Stimulated activated CD4-positive, alpha-beta T cell treated with anti-CD3 and anti-CD28 coated beads, TNF-alpha, amount 100 ng/mL, for 4 hours (primary cell): ENCODE data around the gene TRPM7.
"Not testable (repeated sequence)": the region's sequence is repeated elsewhere in the genome, so short reads cannot be mapped to it uniquely, and the experiment has no call there.

Source experiments
- DNase-seq, 3 experiments: peaks; one replicate each; pipeline ENCODE4 v3.0.0-alpha.2; 2020; ENCODE audit warnings: low read depth in 3 of 3

TRPM7 gene, protein sequence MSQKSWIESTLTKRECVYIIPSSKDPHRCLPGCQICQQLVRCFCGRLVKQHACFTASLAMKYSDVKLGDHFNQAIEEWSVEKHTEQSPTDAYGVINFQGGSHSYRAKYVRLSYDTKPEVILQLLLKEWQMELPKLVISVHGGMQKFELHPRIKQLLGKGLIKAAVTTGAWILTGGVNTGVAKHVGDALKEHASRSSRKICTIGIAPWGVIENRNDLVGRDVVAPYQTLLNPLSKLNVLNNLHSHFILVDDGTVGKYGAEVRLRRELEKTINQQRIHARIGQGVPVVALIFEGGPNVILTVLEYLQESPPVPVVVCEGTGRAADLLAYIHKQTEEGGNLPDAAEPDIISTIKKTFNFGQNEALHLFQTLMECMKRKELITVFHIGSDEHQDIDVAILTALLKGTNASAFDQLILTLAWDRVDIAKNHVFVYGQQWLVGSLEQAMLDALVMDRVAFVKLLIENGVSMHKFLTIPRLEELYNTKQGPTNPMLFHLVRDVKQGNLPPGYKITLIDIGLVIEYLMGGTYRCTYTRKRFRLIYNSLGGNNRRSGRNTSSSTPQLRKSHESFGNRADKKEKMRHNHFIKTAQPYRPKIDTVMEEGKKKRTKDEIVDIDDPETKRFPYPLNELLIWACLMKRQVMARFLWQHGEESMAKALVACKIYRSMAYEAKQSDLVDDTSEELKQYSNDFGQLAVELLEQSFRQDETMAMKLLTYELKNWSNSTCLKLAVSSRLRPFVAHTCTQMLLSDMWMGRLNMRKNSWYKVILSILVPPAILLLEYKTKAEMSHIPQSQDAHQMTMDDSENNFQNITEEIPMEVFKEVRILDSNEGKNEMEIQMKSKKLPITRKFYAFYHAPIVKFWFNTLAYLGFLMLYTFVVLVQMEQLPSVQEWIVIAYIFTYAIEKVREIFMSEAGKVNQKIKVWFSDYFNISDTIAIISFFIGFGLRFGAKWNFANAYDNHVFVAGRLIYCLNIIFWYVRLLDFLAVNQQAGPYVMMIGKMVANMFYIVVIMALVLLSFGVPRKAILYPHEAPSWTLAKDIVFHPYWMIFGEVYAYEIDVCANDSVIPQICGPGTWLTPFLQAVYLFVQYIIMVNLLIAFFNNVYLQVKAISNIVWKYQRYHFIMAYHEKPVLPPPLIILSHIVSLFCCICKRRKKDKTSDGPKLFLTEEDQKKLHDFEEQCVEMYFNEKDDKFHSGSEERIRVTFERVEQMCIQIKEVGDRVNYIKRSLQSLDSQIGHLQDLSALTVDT (N-terminal part only)

DNA sequence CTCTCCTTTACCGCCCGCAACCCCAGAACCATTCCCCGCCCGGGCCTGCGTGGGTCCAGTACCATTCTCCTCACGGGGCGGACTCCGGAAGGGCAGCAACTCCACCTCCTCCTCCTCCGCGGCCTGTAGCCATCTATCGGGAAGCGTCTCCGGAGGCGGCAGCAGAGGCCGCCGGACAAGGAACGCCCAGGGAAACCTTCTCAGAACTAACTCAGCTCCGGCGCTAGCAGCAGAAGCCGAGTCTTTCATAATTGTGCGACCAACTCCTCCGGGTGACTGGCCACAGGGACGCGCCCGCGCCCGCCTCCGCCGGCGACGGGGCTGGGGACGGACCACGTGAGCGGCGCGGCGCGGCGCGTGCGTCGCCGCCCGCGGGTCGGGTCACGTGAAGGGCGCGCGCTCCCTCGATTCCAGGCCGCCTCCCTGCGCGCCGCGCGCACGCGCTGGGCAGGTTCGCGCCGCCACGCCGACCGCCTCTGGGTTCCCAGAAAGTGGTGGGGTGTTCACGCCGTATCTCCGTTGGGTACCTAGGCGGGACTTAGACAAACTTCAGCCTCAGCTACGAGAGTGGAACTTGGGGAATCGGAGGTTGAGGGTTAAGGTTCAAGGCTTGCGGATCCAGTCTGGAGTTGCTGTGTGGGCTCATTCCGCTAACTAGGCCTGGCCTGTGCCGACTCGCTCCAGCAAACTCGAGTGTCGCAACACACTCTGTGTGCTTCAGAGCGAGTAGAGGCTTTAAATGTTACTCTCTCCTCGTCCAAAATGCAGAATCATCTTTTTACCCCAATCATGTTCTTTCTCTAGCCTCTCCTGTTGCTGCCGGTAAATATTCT lies at the start of gene TRPM7:
TSS of gene TRPM7 (minus strand) at position 329 of the 833 bp plus-strand sequence. CDS start at position 65, 264 bp downstream.
- DNase-seq: peak; percentile 76 to 84 (median 81)

DNA sequence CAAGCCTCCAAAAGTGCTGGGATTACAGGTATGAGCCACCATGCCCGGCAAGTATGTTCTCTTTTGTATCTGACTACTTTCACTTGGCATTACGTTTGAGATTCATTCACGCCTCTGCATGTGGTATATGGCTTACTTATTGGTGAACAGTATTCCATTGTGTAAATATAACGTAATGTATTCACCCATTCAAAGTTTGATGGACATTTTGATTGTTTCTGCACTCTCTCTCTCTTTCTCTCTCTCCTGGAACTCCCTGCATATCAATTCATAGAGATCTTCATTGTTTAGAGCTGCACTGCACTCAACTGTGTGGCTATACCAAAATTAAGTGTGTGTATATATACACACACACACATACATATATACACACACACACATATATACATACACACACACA lies 48.6 kb upstream of the TRPM7 start:
- DNase-seq: no peak

DNA sequence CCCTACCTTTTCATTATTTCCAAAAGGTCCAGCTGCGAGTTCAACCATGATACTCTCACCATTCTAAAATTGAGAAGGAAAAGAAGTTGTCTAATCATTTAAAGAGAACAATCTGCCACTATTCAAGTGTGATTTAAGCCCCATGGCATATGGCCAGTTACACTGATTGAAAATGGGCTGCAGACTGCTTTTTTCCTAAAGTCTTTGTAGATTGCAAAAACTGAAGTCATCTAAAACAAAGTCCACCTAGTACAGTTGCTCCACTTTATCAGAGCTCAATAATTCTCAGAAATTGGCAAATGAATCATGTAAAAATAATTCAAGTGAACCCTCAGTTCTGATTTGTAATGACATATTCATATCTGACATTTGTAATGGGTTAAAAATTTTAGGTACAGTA lies 39.7 kb upstream of the TRPM7 start:
- DNase-seq: no peak

DNA sequence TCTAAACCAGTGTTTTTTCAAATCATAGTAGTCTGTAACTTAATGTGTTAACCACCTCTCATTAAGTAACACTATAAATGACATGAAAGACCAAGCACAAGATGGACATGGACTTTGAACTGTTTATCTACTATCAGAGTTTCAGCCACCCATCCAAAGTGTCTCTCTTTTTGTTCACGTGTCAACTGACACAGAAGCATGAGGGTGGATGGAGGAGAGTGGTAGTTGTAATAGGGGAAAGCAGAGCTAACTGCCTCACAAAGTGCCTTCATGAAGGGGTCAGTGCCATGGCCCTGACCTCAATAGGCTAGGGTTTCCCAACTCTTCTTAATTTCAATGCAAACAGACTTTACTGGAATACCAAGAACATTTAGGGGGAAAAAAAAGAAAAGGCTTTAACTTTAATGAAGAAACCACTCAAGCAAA lies 32.1 kb upstream of the TRPM7 start:
- DNase-seq: no peak

DNA sequence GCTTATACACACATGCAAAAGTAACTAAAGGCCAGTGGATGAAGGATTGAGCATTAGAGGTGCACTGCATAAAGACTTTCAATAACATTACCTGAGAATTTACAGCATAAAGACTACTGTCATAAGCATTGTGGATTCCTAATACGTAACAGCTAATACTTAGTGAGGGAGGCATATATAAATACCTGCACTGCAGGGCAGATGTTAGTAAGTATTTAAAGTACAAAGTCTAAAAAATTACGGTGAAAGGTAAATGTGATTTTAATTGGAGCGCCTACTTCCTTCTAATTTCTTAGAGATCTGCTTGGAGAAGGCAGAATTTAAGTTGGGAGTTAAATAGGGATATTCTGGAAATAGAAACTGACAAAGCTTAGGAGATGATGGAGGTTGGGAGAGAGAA lies 25.4 kb upstream of the TRPM7 start:
- DNase-seq: no peak

DNA sequence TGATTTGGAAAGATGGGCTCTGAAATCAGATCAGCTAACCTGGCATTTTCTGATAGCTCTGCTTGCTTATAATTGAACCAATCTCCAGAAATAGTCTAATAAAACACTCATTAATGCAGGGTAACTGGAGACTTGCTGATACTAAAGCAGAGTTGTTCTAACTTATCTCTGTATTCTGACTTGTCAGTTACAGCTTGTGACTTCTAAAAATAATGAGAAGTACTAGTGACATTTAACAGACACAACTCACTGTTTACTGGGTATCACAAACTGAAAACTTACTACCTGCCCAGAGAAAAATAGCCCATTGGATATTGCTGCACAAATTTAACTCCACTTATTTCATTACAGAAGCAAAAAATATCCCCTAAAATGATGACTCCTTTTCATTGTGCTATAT lies 24.0 kb upstream of the TRPM7 start:
- no peak for DNase-seq

DNA sequence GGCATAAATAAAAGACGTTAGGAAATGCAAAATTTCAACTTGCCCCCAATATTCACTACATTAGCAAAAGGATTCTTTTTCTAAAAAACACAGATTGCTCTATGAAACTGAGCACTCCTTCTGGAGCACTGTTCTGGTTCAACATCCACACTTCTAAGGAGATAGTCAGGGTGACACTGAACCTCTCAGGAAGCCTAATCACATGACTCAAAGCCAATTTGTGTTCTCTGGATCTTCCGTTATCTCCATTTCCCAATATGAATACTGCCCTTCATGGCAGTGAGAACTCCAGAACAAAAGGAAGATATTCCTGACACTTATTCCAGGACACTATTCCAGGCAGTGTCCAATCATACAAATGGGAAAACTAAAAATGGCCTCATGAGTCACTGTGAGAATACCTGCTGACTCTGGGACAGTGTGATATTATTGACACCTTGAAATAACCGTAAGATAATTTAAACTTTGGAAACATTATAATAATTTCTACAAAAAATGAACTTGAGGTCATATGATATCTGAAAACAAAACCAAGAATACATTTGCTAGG lies 21.4 kb upstream of the TRPM7 start:
- DNase-seq: no peak

DNA sequence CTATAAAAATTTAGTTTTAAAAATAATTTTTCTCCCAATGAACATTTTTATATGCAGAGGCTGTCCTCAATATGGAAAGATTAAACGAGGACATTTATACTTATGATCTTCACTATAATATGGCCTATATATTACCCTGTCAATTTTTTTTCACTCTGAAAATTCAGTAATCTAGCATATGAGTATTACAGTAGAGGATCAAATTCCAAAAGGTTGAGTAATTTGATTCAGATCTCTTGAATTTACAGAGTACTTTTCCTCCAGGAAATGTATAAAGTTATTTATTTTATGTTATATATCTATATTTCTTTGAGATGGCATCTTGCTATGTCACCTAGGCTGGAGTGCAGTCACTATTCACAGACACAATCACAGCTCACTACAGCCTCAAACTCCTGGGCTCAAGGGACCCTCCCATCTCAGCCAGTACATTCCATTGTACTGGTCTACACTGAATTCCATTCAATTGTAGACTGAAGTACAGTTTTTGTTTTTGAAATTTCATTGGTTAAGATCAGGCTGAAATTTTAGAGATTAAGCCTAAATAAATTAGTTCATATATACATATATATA lies 16.3 kb upstream of the TRPM7 start:
- DNase-seq: no peak

DNA sequence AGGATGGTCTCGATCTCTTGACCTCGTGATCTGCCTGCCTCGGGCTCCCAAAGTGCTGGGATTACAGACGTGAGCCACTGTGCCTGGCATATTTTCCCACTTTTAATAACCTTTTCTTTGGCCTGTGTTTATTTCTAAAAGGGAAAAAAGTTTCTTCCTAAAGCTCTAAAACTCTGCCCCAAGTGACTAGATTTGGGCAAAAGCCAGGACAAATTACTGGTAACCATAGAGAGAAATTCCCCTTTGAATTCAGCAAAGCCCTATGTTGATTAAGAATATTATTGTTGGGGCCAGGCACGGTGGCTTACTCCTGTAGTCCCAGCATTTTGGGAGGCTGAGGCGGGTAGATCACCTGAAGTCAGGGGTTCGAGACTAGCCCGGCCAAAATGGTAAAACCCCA lies 11.5 kb upstream of the TRPM7 start:
- no peak for DNase-seq

DNA sequence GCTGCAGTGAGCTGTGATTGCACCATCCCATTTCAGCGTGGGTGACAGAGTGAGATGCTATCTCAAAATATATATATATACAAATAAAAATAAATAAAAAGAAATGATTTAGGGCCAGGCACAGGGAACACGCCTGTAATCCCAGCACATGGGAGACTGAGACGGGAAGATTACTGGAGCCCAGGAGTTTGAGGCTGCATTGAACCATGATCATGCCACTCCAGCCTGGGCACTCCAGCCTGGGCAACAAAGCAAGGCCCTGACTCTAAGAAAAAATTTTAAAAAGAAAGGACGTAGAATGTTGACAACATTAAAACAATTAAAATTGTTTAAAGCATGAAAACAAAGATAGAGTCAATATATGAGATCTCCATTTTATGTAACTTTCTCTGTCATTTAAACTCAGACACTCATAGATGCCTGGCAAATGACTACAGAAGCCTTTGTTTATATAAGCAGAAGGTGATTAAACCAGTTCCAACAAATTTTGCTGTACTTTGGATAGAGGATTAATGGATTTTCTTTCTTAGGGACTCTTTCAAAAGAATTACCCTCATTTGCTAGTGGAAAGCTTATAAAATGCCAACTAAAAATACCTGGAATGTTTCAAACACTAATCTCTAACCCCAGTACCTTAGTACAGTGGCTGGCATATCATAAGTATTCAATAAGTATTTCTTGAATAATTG lies 10.7 kb upstream of the TRPM7 start:
- DNase-seq: no peak

DNA sequence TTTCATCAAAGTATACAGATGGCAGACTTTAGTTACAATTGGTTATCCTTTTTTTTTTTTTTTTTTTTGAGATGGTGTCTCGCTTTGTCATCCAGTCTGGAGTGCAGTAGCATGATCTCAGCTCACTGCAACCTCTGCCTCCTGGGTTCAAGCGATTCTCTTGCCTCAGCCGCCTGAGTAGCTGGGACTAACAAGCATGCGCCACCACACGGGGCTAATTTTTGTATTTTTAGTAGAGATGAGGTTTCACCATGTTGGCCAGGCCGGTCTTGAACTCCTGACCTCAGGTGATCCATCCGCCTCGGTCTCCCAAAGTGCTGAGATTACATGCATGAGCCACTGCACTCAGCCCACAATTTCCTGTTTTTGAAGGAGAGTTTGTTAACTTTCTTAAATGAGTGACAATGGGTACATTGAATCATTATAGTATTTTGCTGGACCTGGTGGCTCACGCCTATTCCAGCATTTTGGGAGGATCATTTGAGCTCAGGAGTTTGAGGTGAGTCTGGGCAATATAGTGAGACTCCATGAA lies 8.1 kb upstream of the TRPM7 start:
- not testable (repeated sequence) for DNase-seq

DNA sequence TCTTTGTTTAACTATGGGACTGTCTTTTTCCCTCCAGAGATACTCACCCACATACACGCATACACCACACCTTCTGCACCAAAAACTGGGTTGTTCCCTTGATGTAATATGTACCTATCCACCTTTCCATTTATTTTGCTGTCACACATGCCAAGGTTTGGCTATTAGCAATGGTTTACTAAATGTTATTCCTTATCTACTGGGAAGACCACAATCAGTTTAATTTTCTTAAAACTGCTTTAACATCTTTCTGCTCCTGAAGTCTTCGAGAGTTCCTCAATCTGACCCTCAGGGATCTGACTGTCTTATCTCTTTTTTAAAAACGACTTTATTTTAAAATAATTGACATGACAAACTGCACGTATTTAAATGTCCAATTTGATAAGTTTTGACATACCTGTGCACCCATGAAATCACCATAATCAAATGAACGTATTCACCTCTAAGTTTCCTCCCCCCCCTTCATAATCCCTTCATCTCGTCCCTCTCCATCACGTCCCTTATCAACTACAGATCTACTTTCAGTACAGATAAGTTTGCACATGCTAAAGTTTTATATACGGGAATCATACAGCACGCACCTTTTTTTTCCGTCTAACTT lies 805 bp upstream of the TRPM7 start:
- DNase-seq: no peak

DNA sequence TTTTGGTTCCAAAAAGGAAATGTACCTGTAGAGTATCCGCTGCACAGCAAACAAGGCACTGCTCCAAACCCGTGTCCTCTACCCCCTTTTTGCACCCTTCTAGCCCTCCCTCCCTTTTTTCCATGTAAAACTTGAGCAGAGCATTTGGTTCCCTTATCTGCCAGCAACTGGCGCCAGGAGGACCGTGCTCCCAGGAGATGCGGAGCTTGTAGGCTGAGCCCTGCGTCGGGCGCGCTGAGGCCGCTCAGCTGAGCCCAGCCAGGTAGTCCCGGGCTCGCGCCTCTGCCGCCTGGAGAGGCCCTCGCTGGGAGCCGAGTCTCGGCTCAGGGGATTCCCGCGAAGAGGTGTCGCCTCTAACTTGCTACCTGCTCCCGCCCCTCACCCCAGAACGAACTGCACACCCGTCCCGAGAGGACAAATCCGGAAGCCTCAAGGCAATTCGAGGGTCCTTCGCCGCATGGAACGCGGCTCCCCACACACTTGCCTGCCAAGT lies 575 bp downstream of the TRPM7 start:
- peak; percentile 58 to 70 (median 62) for DNase-seq

DNA sequence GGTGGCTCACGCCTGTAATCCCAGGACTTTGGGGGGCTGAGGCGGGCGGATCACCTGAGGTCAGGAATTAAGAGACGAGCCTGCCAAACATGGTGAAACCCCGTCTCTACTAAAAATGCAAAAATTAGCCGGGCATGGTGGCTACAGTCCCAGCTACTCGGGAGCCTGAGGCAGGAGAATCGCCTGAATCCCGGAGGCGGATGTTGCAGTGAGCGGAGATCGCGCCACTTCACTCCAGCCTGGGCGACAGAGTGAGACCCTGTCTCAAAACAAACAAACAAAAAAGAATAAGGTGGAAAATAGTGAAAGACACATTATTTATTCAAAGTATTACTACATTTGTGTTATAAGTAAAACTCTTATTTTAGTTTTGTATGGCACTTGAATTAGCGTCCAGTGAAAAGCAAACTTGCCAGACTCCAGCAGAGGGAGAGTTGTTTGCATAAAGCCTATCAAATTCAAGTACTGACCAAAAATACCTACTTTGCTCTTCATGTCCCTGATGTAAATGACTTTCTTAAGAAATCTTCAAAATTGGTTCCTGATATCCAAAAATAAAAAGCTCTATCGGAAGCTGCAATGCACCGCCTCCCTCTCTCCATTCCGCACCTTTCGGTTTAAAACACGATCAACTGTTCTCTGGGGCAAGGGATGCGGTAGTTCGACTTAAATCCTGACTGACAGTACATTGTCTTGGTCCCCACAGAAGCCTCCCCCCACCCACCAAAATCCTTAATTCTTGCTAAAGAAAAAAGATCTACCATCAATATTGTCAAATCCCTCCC lies 1.2 kb downstream of the TRPM7 start:
- no peak for DNase-seq

DNA sequence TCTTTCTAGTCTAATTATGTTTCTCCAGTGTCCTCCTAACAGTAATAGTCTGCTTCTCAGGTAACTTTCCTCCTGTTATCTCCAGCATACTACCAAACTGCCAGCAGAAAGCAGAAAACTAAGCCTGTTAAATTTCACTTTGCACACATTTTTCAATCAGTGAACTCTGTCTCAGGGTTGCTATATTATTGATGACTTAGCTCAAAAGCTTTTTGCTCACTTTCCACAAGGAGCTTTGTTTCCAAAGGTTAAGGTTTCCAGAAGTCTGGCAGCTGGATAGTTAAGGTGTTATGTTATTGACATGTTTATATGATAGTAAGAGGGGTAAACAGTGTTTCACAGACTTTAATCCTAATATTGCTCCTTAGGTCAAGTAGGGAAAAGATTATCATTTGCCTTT lies 5.1 kb downstream of the TRPM7 start:
- DNase-seq: no peak

DNA sequence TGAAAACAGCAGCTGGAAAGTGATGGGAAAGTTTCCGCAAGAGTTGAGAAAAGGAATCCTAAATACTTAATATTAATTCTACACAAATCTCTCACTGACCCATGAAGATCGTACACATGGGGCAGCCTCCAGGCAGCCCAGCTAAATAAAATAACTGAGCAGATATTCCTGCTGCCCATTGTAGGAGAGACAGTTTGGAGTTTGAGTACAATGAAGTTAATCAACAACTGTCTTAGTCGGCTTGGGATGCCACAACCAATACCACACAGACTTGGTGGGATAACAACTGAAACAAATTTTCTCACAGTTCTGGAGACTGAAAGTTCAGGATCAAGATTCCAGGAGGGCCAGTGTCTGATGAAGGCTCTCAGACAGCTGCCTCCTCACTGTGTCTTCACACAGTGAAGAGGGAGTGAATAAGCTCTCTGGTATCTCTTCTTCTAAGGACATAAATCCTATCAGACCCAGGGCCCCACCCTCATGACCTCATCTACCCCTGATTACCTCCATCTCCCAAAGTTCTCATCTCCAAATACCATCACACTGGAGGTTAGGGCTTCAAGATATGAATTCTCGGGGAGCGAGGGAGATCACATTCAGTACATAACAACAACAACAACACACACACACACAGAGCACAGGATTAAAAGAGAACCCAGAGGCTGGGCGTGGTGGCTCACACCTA lies 9.7 kb downstream of the TRPM7 start:
- no peak for DNase-seq

DNA sequence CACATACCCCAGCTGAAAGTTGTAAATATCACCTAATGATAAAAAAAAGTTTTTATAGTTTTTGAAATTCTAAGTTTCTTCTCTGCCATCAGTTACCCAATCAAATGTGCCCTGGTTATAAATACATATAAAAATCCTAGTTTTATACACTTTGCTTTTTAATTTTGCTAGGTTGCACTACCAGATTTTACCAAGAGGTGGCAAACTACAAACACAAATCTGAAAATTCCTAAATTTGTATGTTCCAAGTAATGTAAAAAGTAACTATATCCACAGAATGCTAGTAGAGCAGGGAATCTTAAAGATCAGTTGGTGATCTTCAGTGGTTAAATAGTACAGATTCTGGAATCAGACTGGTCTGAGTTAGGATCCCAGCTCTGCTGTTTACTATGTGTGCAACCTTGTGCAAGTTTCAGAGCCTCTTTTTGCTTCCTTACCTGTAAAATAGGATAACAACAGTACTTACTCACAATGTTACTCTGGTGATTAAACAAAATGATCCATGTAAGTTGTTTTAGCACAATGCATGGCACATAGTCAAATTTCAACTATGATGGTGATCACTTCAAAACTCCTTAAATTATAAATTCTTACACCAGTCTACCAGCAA lies 11.0 kb downstream of the TRPM7 start:
- no peak for DNase-seq
